Neural progenitor cell (in vitro differentiated cells): ENCODE data around the gene SBF2. TPM values are rescaled to one million over a fixed set of nuclear protein-coding genes. Genes with fewer than 3 reads are reported as not detected.

Experiments used
- DNase-seq: peaks from one replicate; pipeline ENCODE4 v3.0.0-alpha.2; 2016; ENCODE audit warnings: low spot score
- H2AFZ ChIP-seq: fragments of 200-600 bp; sonication (generic); replicated peaks from 2 replicates; pipeline ENCODE4 v1.6.1; 2016; ENCODE audit warnings: antibody characterized with exemption
- H3F3A ChIP-seq: fragments of 200-600 bp; sonication (generic); 2 replicates; pipeline ENCODE4 v1.6.1; 2016; ENCODE audit warnings: antibody characterized with exemption, low read depth
- H3K27ac ChIP-seq: fragments of 200-600 bp; sonication (generic); 2 replicates; pipeline ENCODE4 v1.5.1; 2016; ENCODE audit warnings: mild to moderate bottlenecking
- H3K27me3 ChIP-seq: fragments of 200-600 bp; sonication (generic); 2 replicates; pipeline ENCODE4 v1.6.1; 2016; ENCODE audit warnings: mild to moderate bottlenecking, moderate library complexity
- H3K36me3 ChIP-seq: fragments of 200-600 bp; sonication (generic); 2 replicates; pipeline ENCODE4 v1.5.1; 2016
- H3K4me1 ChIP-seq: fragments of 200-600 bp; sonication (generic); 2 replicates; pipeline ENCODE4 v1.6.1; 2016; ENCODE audit warnings: mixed run types
- H3K4me2 ChIP-seq: fragments of 200-600 bp; sonication (generic); 2 replicates; pipeline ENCODE4 v1.6.1; 2016
- H3K4me3 ChIP-seq: fragments of 200-600 bp; sonication (generic); 2 replicates; pipeline ENCODE4 v1.5.1; 2016
- H3K79me2 ChIP-seq: fragments of 200-600 bp; sonication (generic); 2 replicates; pipeline ENCODE4 v1.6.1; 2016; ENCODE audit warnings: low read depth
- H3K9ac ChIP-seq: fragments of 200-600 bp; sonication (generic); 2 replicates; pipeline ENCODE4 v1.6.1; 2016
- H3K9me3 ChIP-seq: fragments of 200-600 bp; sonication (generic); 2 replicates; pipeline ENCODE4 v1.5.1; 2016; ENCODE audit warnings: low read depth
- H4K20me1 ChIP-seq: fragments of 200-600 bp; sonication (generic); 2 replicates; pipeline ENCODE4 v1.6.1; 2016; ENCODE audit warnings: low read depth
- H3K27ac Mint-ChIP-seq: 3 replicates; pipeline ENCODE4 v1.8.0; 2021; ENCODE audit warnings: mixed read lengths
- H3K27me3 Mint-ChIP-seq: 2 replicates; pipeline ENCODE4 v1.8.0; 2022; ENCODE audit warnings: low read depth, mild to moderate bottlenecking, inconsistent platforms, moderate library complexity, mixed read lengths; ENCODE audit not compliant: insufficient read depth
- H3K36me3 Mint-ChIP-seq: 3 replicates; pipeline ENCODE4 v1.8.0; 2021; ENCODE audit warnings: mixed read lengths
- H3K4me1 Mint-ChIP-seq: 3 replicates; pipeline ENCODE4 v1.8.0; 2021; ENCODE audit warnings: mixed read lengths
- H3K4me3 Mint-ChIP-seq: 3 replicates; pipeline ENCODE4 v1.8.0; 2021; ENCODE audit warnings: mild to moderate bottlenecking, moderate library complexity, mixed read lengths
- H3K9me3 Mint-ChIP-seq: 3 replicates; pipeline ENCODE4 v1.8.0; 2020; ENCODE audit warnings: mixed read lengths
- EZH2 ChIP-seq: fragments of 200-600 bp; sonication (generic); IDR thresholded peaks from 2 replicates; pipeline ENCODE4 v1.6.1; 2017; ENCODE audit warnings: antibody characterized with exemption, mild to moderate bottlenecking, moderate library complexity
- EZH2phosphoT487 ChIP-seq: fragments of 200-600 bp; sonication (generic); IDR thresholded peaks from 2 replicates; pipeline ENCODE4 v1.6.1; 2017; ENCODE audit warnings: antibody characterized with exemption
- total RNA-seq: library from RNA; depleted of rRNA; stranded (reverse); fragments of >200 nt; gene quantifications from 2 replicates; pipeline ENCODE4 v1.2.3, GENCODE V29; 2015; ENCODE audit warnings: low replicate concordance
- TF ChIP-seq, protein P1 (sequence below): fragments of 200-600 bp; sonication (generic); IDR thresholded peaks from 2 replicates; pipeline ENCODE4 v1.5.1; 2017; ENCODE audit warnings: antibody characterized with exemption, mild to moderate bottlenecking

Gene SBF2
- total RNA-seq, 1 donor from 2014 or later, result 48.2 TPM

DNA sequence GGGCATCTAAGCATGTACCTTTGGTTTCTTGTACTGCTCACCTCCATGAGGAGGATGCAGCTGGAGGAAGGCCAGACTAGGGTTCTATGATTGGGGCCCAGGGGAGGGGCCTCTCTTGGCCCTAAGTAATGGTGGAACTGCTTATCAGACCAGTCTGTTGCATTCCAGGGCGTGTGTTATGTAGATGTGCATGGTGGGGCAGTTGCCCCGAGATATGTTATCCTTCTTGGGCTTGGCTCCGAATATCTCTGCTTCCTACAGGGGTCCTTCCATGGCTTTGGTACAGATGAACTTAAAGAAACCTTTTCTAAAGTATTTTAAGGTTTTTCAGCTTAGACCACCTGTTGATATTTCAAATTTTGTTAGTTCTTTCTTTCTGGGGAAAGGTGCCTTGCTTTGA lies 504.1 kb downstream of the SBF2 start:
- Mint-ChIP-seq H3K4me1 (no peaks in the 10 kb centered on the region), H3K36me3 (peaks cover 25% of the 10 kb centered on the region), H3K4me3 (no peak overlapping the region), H3K9me3 (no peaks in the 10 kb centered on the region), H3K27ac (no peak overlapping the region), H3K27me3 (peaks cover 2% of the 10 kb centered on the region)
- Histone ChIP-seq H3K4me3 (no peak overlapping the region), H3K27ac (no peak overlapping the region), H3K27me3 (no peaks in the 10 kb centered on the region), H4K20me1 (no peaks in the 10 kb centered on the region), H3K4me1 (no peaks in the 10 kb centered on the region), H3K4me2 (no peak overlapping the region), H3F3A (no peaks in the 10 kb centered on the region), H2AFZ (no peak overlapping the region), H3K9me3 (no peaks in the 10 kb centered on the region), H3K36me3 (no peaks in the 10 kb centered on the region), H3K79me2 (no peaks in the 10 kb centered on the region), H3K9ac (no peak overlapping the region)
- TF ChIP-seq, protein P1, sequence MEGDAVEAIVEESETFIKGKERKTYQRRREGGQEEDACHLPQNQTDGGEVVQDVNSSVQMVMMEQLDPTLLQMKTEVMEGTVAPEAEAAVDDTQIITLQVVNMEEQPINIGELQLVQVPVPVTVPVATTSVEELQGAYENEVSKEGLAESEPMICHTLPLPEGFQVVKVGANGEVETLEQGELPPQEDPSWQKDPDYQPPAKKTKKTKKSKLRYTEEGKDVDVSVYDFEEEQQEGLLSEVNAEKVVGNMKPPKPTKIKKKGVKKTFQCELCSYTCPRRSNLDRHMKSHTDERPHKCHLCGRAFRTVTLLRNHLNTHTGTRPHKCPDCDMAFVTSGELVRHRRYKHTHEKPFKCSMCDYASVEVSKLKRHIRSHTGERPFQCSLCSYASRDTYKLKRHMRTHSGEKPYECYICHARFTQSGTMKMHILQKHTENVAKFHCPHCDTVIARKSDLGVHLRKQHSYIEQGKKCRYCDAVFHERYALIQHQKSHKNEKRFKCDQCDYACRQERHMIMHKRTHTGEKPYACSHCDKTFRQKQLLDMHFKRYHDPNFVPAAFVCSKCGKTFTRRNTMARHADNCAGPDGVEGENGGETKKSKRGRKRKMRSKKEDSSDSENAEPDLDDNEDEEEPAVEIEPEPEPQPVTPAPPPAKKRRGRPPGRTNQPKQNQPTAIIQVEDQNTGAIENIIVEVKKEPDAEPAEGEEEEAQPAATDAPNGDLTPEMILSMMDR, result no peak
- TF ChIP-seq EZH2 (no peak), EZH2phosphoT487 (no peak)
- DNase-seq, result no peak

DNA sequence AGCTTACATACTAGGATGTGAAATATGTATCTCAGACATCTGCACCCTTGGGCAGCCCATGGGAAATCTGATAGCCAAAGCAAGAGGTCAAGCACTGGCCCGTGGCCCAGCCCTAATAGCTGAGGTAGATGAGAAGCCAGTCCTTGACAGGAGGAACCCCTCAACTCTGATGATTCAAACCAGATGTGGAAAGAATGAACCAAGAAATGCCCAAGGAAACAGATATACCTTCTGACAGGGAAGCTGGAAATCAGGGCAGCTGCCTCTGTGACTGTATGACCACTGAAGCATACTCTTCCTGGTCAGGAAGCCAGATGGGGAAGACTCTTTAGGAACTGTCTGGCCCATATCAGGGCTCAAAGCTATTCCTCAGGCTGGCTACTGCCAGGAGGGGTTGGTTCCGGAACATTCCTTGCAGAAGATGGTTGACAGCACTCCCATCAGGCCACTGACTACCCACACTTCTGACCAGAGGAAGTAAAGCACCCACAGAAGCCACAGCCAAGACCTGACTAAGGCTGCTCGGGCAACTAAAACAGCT lies 506.0 kb downstream of the SBF2 start:
- no peak overlapping the region for H2AFZ ChIP-seq
- H3K9ac ChIP-seq, result no peak overlapping the region
- no peak overlapping the region for H3K27ac Mint-ChIP-seq
- no peak overlapping the region for H3K4me3 Mint-ChIP-seq
- no peaks in the 10 kb centered on the region for H4K20me1 ChIP-seq
- no peaks in the 10 kb centered on the region for H3K9me3 ChIP-seq
- TF ChIP-seq, protein P1, result no peak
- TF ChIP-seq EZH2 (no peak), EZH2phosphoT487 (no peak)
- H3K36me3 Mint-ChIP-seq, result peaks cover 24% of the 10 kb centered on the region
- H3K27ac ChIP-seq, result no peak overlapping the region
- no peaks in the 10 kb centered on the region for H3K4me1 Mint-ChIP-seq
- H3K4me2 ChIP-seq, result no peak overlapping the region
- H3K36me3 ChIP-seq, result no peaks in the 10 kb centered on the region
- DNase-seq, result no peak
- peaks cover 2% of the 10 kb centered on the region for H3K27me3 Mint-ChIP-seq
- no peaks in the 10 kb centered on the region for H3K79me2 ChIP-seq
- no peaks in the 10 kb centered on the region for H3F3A ChIP-seq
- H3K4me1 ChIP-seq, result no peaks in the 10 kb centered on the region
- no peaks in the 10 kb centered on the region for H3K9me3 Mint-ChIP-seq
- H3K4me3 ChIP-seq, result no peak overlapping the region
- no peaks in the 10 kb centered on the region for H3K27me3 ChIP-seq

DNA sequence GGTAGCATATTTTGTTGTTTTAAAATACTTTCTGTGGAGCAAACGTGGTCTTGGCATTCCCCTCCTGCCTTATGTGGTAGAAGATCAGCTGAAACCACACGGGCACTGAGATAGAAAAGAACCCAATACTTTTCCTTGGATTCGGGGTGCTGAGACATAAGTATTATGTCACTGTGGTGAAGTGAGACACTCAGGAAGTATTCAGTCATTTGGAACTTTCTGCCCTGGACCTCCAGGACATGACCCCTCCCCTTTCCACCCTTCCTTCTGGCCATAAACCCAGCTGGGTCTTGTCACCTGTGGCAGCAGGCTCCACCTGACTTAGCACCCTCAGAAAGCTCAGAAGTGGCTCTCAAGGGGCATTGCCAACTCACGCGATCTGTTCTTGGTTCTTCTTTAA lies 506.8 kb downstream of the SBF2 start:
- Histone ChIP-seq H3K4me2 (no peak overlapping the region), H3K4me1 (no peaks in the 10 kb centered on the region), H3K9me3 (no peaks in the 10 kb centered on the region), H3K27ac (no peak overlapping the region), H3K27me3 (no peaks in the 10 kb centered on the region), H3K9ac (no peak overlapping the region), H3F3A (no peaks in the 10 kb centered on the region), H4K20me1 (no peaks in the 10 kb centered on the region), H3K36me3 (no peaks in the 10 kb centered on the region), H3K79me2 (no peaks in the 10 kb centered on the region), H3K4me3 (no peak overlapping the region), H2AFZ (no peak overlapping the region)
- TF ChIP-seq, protein P1, result no peak
- TF ChIP-seq EZH2phosphoT487, result no peak
- TF ChIP-seq EZH2, result no peak
- no peak overlapping the region for H3K27ac Mint-ChIP-seq
- no peak overlapping the region for H3K4me3 Mint-ChIP-seq
- no peaks in the 10 kb centered on the region for H3K4me1 Mint-ChIP-seq
- peaks cover 24% of the 10 kb centered on the region for H3K36me3 Mint-ChIP-seq
- DNase-seq, result no peak
- H3K9me3 Mint-ChIP-seq, result no peaks in the 10 kb centered on the region
- peaks cover 2% of the 10 kb centered on the region for H3K27me3 Mint-ChIP-seq
